Measurements from ENCODE around the gene MACIR.

MACIR gene

GRCh38 chr5:103247118-103247517, 11.4 kb upstream of the MACIR start:
- no peak for DNase-seq

GRCh38 chr5:103249068-103249467, 9.5 kb upstream of the MACIR start:
- no peak for DNase-seq

DNA sequence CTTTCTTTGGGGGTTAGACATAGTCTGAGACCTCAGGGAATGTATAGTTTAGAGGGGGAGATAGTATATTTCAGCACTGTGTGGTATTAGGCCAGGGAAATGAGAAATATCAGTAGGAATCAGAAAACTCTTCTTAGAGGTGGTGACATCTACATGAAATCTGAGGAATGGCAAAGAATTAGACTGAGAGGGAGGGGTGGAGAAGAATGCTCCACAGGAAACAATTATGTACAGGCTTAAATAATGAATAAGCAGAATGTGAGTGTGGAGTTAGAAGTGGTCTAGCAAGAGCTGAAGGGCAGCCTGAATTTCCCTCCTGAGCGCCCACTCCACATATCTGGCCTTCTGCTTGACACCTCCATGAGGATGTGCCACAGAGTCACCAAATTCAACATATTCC, 3.6 kb upstream of the MACIR start:
- DNase-seq, result no peak

GRCh38 chr5:103255691-103256090, 2.9 kb upstream of the MACIR start:
- DNase-seq, result no peak

GRCh38 chr5:103256178-103256577, 2.4 kb upstream of the MACIR start:
- no peak for DNase-seq

DNA sequence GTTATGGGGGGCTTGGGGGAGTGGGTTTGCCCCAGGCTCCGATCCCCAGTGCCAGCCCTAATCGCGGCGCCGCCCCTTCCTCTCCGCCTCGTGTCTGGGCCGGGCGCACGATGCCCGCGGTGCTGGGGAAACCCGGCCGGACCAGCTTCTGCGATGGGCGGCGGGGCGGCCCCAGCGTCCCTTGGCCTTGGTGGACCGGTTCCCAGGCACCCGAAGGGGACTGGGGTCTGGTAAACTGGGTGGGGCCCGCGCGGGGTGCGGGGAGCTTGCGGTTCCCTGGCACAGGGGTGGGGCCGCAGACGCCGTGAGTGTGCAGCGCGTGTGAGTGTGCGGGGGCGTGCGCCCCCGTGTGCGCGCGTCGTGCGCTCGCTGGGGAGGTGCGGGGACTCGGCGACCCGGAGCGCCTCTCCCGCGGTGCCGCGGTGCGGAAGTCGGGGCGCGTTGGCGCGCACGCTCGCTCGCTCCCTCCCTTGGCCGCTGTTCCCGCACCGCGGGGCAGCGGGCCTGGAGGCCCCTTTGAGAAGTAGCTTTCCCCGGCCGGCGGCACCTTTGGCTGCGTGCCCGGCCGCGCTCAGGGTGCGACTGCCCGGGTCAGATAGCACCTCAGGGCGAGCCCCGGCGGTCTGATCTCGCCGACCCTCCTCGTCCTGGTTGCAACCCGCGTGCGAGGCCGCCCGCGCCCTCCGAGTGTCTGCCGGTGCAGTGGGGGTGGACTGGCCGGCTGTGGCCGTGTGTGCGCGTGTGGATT, 568 bp downstream of the MACIR start:
- peak; percentile 35 to 74 (median 62) for DNase-seq

DNA sequence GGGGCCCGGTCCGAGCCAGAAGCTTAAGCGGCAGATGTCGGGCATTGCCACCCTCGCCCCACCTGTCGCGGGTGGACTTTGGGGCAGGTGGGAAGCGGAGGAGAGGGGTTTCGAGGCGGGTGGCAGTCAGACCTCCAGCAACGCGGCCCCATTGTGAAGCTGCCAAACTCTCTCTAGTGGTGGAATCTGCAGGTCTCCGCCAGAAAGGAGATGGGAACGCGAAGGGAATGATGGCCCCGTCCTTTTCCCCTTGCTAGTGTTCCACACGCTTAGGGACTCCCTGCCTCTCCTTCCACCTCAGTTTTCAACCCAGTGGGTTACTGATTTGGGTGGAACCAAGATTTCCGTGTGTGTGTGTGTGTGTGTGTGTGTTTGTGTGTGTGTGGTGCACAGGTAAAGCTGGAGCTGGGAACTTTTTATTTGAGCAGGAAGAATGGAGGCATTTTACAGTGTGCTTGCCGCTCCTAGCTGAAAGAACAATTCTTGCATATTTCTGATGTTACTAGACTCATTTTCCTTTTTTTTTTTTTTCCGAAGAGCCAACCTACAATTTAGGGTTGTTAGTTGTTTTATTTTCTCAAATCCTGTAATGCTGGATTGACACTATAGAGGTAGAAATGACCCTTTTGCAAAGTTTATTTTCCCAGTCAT, 1.3 kb downstream of the MACIR start:
- DNase-seq, result peak in 4 of 6 experiments; percentile 4 to 32 (median 21)

GRCh38 chr5:103260951-103261350, 2.4 kb downstream of the MACIR start:
- no peak for DNase-seq

GRCh38 chr5:103262422-103262871, 3.9 kb downstream of the MACIR start:
- DNase-seq, result no peak

GRCh38 chr5:103263054-103263453, 4.5 kb downstream of the MACIR start:
- DNase-seq, result no peak

- no peak for DNase-seq
These were observed 5.9 kb downstream of the MACIR start for GRCh38 chr5:103264508-103264907.

DNA sequence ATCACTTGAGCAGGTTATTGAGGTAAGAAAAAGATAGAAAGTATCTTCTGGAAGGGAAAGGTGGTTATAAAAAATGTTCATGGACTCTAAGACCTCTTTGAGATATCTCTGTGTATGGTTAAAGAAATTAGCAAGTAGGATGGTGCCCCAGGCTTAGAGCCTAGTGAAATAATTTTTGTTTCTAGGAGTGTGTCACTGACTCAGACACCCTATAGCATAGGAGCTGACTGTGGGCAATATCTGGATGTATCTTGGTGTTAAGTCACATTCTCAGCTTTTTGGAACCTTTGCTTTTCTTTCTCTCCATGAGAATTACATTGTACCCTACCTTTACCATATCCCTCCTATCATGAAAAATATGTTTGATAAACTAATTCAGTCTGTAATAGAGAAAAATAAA, 12.0 kb downstream of the MACIR start:
- DNase-seq, result no peak

DNA sequence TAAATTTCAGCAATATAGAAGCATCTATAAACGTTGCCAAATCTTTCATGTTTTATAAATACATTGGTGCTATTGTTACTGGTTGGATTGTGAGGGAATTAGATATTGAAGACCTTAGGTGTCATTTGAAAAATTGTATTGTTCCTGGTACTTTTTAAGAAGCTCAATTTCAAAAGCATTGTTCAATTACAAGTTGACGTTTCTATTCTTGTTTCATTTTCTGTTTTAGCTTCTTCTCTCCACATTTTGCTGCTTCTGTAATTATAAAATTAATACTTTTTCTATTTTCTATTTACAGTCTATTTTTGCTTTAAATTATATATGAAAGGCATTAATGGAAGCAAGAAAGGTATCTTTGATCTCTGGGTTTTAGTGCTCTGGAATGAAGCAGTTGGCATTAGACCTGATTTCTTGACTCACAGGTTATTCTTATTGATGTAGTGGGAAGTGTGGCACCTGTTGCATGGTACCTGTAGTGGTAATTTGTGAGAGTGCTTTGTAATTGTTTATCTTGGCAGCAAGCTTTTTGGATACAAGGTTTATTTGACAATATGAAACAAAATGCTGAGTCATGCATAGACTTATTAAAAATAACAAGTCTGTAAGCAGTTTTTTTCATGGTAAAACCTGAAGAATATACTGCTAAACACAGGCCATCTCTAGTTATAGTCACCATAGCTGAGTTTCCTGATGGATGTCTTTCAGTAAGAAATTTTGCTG, 13.2 kb downstream of the MACIR start:
- DNase-seq, result no peak

GRCh38 chr5:103272377-103272776, 13.8 kb downstream of the MACIR start:
- DNase-seq, result no peak

DNA sequence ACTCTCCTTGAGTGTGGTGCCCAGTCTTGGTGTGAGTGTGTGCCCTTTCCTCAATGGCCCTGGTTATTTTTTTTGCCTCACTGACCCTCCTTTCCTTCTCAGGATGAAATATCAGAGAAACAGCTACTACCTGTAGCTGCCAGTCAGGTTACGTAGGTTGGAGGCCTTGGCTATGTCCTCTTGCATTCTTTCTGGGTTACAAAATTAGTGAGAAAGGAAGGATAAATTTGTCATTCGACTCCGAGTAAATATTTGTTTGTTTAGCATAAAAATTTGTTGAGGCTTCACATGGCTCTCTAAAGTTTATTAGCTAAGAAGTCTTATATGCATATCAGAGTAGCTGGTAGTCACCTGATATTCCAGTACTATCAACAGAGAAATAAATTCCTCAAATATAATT, 15.4 kb downstream of the MACIR start:
- DNase-seq, result no peak

DNA sequence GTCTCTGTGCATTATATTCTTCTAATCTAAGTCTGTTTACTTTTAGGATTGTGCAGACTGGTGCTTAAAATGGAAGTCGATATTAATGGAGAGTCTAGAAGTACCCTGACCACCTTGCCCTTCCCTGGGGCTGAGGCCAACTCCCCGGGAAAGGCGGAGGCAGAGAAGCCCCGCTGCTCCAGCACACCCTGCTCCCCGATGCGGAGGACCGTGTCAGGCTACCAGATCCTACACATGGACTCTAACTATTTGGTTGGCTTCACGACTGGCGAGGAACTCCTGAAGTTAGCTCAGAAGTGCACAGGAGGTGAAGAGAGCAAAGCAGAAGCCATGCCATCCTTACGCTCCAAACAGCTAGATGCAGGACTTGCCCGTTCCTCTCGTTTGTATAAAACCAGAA, 17.3 kb downstream of the MACIR start:
- DNase-seq, result no peak

DNA sequence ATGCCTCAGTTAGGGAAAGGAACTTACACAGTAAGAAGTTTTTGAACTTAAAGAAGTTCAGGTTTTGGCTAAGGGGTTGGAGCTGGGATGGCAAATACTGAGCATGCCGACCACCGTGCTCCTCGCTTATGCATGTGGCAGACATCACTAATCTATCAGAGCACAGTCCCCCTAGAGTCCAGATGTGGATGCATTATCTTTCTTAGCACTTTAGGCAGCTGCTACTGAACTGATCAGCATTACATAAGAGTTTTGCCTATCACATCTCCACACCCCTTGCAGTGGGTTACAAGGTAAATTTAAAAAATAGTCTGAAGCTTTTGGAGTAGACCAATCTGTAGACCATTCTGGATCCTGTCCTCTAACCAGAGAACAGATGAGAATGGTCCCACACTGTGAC, 22.4 kb downstream of the MACIR start:
- no peak for DNase-seq

DNA sequence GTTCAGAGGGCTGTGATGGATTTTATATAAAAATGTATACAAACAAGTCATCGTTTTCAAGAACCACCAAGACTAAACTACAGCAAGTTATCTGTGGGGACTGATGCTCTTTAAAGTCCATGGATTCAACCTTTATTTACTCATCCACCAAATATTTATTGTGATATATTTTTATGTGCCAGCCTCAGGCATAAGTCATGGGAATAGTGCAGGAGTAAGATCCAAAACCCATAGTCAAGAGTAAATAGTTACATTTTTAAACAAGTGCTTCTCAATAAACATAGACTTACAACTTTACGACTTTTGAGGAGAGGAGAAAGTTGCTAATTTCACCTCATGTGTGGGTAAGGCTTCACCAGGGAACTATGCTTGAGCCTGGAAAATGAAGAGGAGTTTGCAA, 24.6 kb downstream of the MACIR start:
- DNase-seq, result no peak

GRCh38 chr5:103283869-103284268, 25.3 kb downstream of the MACIR start:
- no peak for DNase-seq

DNA sequence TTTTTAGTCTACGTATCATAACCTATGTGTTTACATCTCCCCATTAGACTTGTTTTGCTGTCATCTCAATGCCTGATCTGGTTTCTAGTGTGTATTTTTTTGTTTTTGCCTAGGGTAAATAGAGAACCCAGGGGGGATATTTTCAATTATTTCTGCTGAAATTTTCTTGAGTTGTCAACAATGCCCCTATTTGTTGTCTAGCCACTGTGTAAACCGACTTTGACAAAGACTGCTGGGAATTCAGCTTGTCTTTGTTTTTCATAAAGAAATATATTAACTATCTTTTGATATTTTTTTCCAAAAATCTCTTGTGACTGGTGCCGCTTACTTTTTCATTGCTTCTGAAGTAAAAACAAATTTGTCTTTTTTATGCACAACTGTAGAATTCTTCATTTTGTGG, 28.1 kb downstream of the MACIR start:
- DNase-seq, result no peak

- DNase-seq, result no peak
These were observed 30.5 kb downstream of the MACIR start for GRCh38 chr5:103289024-103289423.

DNA sequence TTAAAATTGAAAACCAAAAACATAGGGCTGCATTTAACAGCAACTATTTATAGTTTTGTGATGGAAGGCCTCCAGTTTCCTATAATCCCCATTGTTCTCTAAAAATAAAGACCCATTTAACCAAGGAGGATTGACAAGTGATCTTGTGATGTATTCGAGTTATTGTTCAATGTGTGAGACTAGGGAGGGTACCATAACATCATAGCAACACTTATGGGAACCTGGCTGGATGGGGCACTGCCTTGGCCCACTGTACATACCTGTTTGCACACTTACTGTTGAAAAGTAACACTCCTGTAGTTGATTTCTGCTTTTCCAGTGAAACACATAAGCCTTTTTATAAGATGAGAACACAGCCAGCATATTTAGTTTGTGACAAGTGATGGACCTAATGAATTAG, 32.3 kb downstream of the MACIR start:
- DNase-seq, result no peak

GRCh38 chr5:103291606-103292005, 33.0 kb downstream of the MACIR start:
- DNase-seq, result no peak

- no peak for DNase-seq
These were observed 34.5 kb downstream of the MACIR start for GRCh38 chr5:103293099-103293498.

All from stimulated activated naive CD4-positive, alpha-beta T cell (primary cell).